Measurements from ENCODE around the gene METTL21C. TPM values are rescaled to one million over a fixed set of nuclear protein-coding genes. Genes with fewer than 3 reads are reported as not detected.

Gene METTL21C
- total RNA-seq, 2 experiments from 2014 or later, result not detected

- peaks cover under 1% of the 10 kb centered on the region for H3K9me3 Mint-ChIP-seq
- no peaks in the 10 kb centered on the region for H3K36me3 Mint-ChIP-seq (ENCODE audit: low read depth)
- ATAC-seq (no peak), DNase-seq (no peak)
- no peak overlapping the region for H3K27ac Mint-ChIP-seq
- CTCF ChIA-PET, result no interaction called here
- H3K27me3 Mint-ChIP-seq, result peaks cover 9% of the 10 kb centered on the region
- H3K4me3 Mint-ChIP-seq, result no peak overlapping the region
- intact Hi-C loops (cut with micrococcal nuclease), result no loop called here
- H3K4me1 Mint-ChIP-seq (ENCODE audit: low read depth), result no peaks in the 10 kb centered on the region
- no peak for TF ChIP-seq CTCF (IDR thresholded peaks at IDR 0.05)
- POLR2A ChIA-PET, result no interaction called here
Measured at GRCh38 chr13:102693250-102693649, 1.6 kb downstream of the METTL21C start.

- POLR2A ChIA-PET, result no interaction called here
- Mint-ChIP-seq H3K27me3 (peaks cover 8% of the 10 kb centered on the region), H3K36me3 (ENCODE audit: low read depth) (no peaks in the 10 kb centered on the region), H3K4me1 (ENCODE audit: low read depth) (no peaks in the 10 kb centered on the region), H3K4me3 (no peak overlapping the region), H3K27ac (no peak overlapping the region), H3K9me3 (no peaks in the 10 kb centered on the region)
- CTCF ChIA-PET, result no interaction called here
- no peak for TF ChIP-seq CTCF (IDR thresholded peaks at IDR 0.05)
- intact Hi-C loops (cut with micrococcal nuclease), result no loop called here
- no peak for DNase-seq
- no peak for ATAC-seq
Measured at GRCh38 chr13:102692491-102692826, 2.4 kb downstream of the METTL21C start.

- H3K36me3 Mint-ChIP-seq (ENCODE audit: low read depth), result no peaks in the 10 kb centered on the region
- no peak overlapping the region for H3K27ac Mint-ChIP-seq
- H3K9me3 Mint-ChIP-seq, result no peaks in the 10 kb centered on the region
- no peak overlapping the region for H3K4me3 Mint-ChIP-seq
- DNase-seq, result no peak
- POLR2A ChIA-PET, result no interaction called here
- intact Hi-C loops (cut with micrococcal nuclease), result no loop called here
- peaks cover 12% of the 10 kb centered on the region for H3K4me1 Mint-ChIP-seq (ENCODE audit: low read depth)
- CTCF ChIA-PET, result interaction anchor here (1.7 kb wide), 1 partner anchor 156 kb away, joined by 3 read pairs; no protein-coding TSS in a partner anchor
- H3K27me3 Mint-ChIP-seq, result peaks cover 3% of the 10 kb centered on the region
- ATAC-seq, result no peak
- TF ChIP-seq CTCF (IDR thresholded peaks at IDR 0.05), result no peak
Measured at GRCh38 chr13:102690883-102691282, 4.0 kb downstream of the METTL21C start.

- H3K4me1 Mint-ChIP-seq (ENCODE audit: low read depth), result peaks cover 13% of the 10 kb centered on the region
- H3K27me3 Mint-ChIP-seq, result no peaks in the 10 kb centered on the region
- CTCF ChIA-PET, result interaction anchor here (0.7 kb wide), 1 partner anchor 134 kb away, joined by 3 read pairs; no protein-coding TSS in a partner anchor
- H3K36me3 Mint-ChIP-seq (ENCODE audit: low read depth), result no peaks in the 10 kb centered on the region
- DNase-seq (no peak), ATAC-seq (no peak)
- POLR2A ChIA-PET, result no interaction called here
- no peak overlapping the region for H3K4me3 Mint-ChIP-seq
- H3K9me3 Mint-ChIP-seq, result no peaks in the 10 kb centered on the region
- H3K27ac Mint-ChIP-seq, result no peak overlapping the region
- TF ChIP-seq CTCF (IDR thresholded peaks at IDR 0.05), result no peak
- intact Hi-C loops (cut with micrococcal nuclease), result no loop called here
Measured at GRCh38 chr13:102688306-102688973, 6.4 kb downstream of the METTL21C start.

- Mint-ChIP-seq H3K27me3 (no peaks in the 10 kb centered on the region), H3K4me1 (ENCODE audit: low read depth) (peaks cover 14% of the 10 kb centered on the region), H3K36me3 (ENCODE audit: low read depth) (no peaks in the 10 kb centered on the region), H3K9me3 (no peaks in the 10 kb centered on the region), H3K4me3 (no peak overlapping the region), H3K27ac (no peak overlapping the region)
- ChIA-PET POLR2A (no interaction called here), CTCF (no interaction called here)
- ATAC-seq (no peak), DNase-seq (no peak)
- TF ChIP-seq CTCF (IDR thresholded peaks at IDR 0.05), result no peak
- intact Hi-C loops (cut with micrococcal nuclease), result no loop called here
Measured at GRCh38 chr13:102687520-102687919, 7.3 kb downstream of the METTL21C start.

Measured in activated CD8-positive, alpha-beta T cell treated with anti-CD3 and anti-CD28 coated beads for 36 hours (primary cell).